ENCODE measurements around the gene C11orf16.

GRCh38 chr11:8930456-8931175 lies 2.1 kb downstream of the C11orf16 start:
- no peak for TF ChIP-seq CTCF (IDR thresholded peaks at IDR 0.05; ENCODE audit: low read depth, low read length, poor library complexity, severe bottlenecking)
- no peak for TF ChIP-seq EZH2phosphoT487 (IDR thresholded peaks at IDR 0.05; ENCODE audit: borderline replicate concordance, low read length)
